Aorta (tissue), 5 donors: ENCODE results near the gene FAHD2A. TPM values are rescaled to one million over a fixed set of nuclear protein-coding genes. Genes with fewer than 3 reads are reported as not detected.

Experiments used
- ATAC-seq: fragments of 200-7000 bp; cut with Tn5 transposase; one replicate; pipeline ENCODE4 v1.9.1; 2022; ENCODE audit warnings: moderate library complexity; ENCODE audit not compliant: low FRiP score
- DNase-seq, 2 donors: peaks; one replicate each; pipeline ENCODE4 v3.0.0-alpha.2; 2020
- H3K27ac ChIP-seq, 2 donors: one replicate each; pipeline ENCODE4 v1.5.1; 2013; ENCODE audit warnings: low read length in 2 of 2, mild to moderate bottlenecking in 2 of 2, moderate library complexity in 2 of 2, control low read depth in 1 of 2, inconsistent platforms in 1 of 2, low read depth in 1 of 2
- H3K27me3 ChIP-seq, 2 donors: one replicate each; pipeline ENCODE4 v1.6.1; 2013; ENCODE audit warnings: control low read depth in 1 of 2, low read length in 1 of 2, mild to moderate bottlenecking in 1 of 2, moderate library complexity in 1 of 2; ENCODE audit not compliant: insufficient read depth in 2 of 2, control insufficient read depth in 1 of 2
- H3K36me3 ChIP-seq, 2 donors: one replicate each; pipeline ENCODE4 v1.6.1; 2013; ENCODE audit warnings: control low read depth in 1 of 2, low read length in 1 of 2, mild to moderate bottlenecking in 1 of 2; ENCODE audit not compliant: insufficient read depth in 2 of 2, control insufficient read depth in 1 of 2
- H3K4me1 ChIP-seq, 2 donors: one replicate each; pipeline ENCODE4 v1.6.1; 2013; ENCODE audit warnings: low read length in 2 of 2, control low read depth in 1 of 2, mild to moderate bottlenecking in 1 of 2, moderate library complexity in 1 of 2; ENCODE audit not compliant: insufficient read depth in 2 of 2, control insufficient read depth in 1 of 2
- H3K4me3 ChIP-seq, 2 donors: one replicate each; pipeline ENCODE4 v1.5.1; 2013; ENCODE audit warnings: low read length in 2 of 2, control low read depth in 1 of 2, mild to moderate bottlenecking in 1 of 2
- H3K9me3 ChIP-seq: one replicate; pipeline ENCODE4 v1.6.1; 2013; ENCODE audit warnings: mild to moderate bottlenecking, low read length; ENCODE audit not compliant: control insufficient read depth
- WGBS, 2 donors: extraction: QIAGEN DNeasy Blood & Tissue Kit; methylation state at CpG; one replicate each; pipeline ENCODE4 v1.1.7; 2013; 5-methylcytosine and 5-hydroxymethylcytosine counted together
- intact Hi-C, 2 donors: fragments of 100-400 bp; cut with DNase I; formaldehyde crosslinking; loops; one replicate each; pipeline versions ENCODE4 v1.14.2 to v1.15.0; 2022
- polyA plus RNA-seq, 2 donors: library from polyadenylated mRNA; stranded (reverse); fragments of 200-250 nt; gene quantifications; one replicate each; pipeline ENCODE4 v1.2.3, GENCODE V29; 2013
- total RNA-seq, 2 donors: library from RNA; stranded (reverse); fragmentation: NEBNext Ultra II Directional; extraction: Animal tissue kit (Norgen Biotek cat#: 25700); gene quantifications; one replicate each; pipeline ENCODE4 v1.2.1, GENCODE V29; 2021
- donor health status: healthy with polysubstance abuse.
- donor health status: Bipolar disorder and iron deficiency.
- donor health status: DM: no; HTN: no; CAD: no.
- donor health status: DM: no; HTN: no; CAD: no.
- donor health status: DM: yes; HTN: yes; CAD: no.

The FAHD2A gene
- total and polyA plus RNA-seq, 4 donors = 17.7 to 23.3 (median 22.6) TPM

- ATAC-seq (no peak), DNase-seq (peak in 1 of 2 donors; percentile 48)
- intact Hi-C loops = no loop called here
- 85 to 91% methylated on average over 6 of the region's 6 CpGs for WGBS, 2 donors
- no peaks in the 10 kb centered on the region for H3K36me3 ChIP-seq
- H3K9me3 ChIP-seq = no peaks in the 10 kb centered on the region
- no peak overlapping the region for H3K4me3 ChIP-seq
- no peaks in the 10 kb centered on the region for H3K4me1 ChIP-seq
- no peak overlapping the region for H3K27ac ChIP-seq
- H3K27me3 ChIP-seq = no peaks in the 10 kb centered on the region
Measured at GRCh38 chr2:95386031-95386430, 16.5 kb upstream of the FAHD2A start.

GRCh38 chr2:95387358-95387757, 15.2 kb upstream of the FAHD2A start:
- intact Hi-C loops = no loop called here
- Histone ChIP-seq H3K27me3 (no peaks in the 10 kb centered on the region), H3K9me3 (no peaks in the 10 kb centered on the region), H3K4me3 (no peak overlapping the region), H3K27ac (no peak overlapping the region), H3K4me1 (no peaks in the 10 kb centered on the region), H3K36me3 (no peaks in the 10 kb centered on the region)
- WGBS, 2 donors = 62 to 66% methylated on average over 7 of the region's 7 CpGs
- ATAC-seq = no peak
- peak in 1 of 2 donors; percentile 32 for DNase-seq

GRCh38 chr2:95388091-95388692, 14.3 kb upstream of the FAHD2A start:
- no peaks in the 10 kb centered on the region for H3K36me3 ChIP-seq
- no peaks in the 10 kb centered on the region for H3K4me1 ChIP-seq
- no peak overlapping the region for H3K27ac ChIP-seq
- DNase-seq = peak in 1 of 2 donors; percentile 54
- H3K9me3 ChIP-seq = no peaks in the 10 kb centered on the region
- H3K4me3 ChIP-seq = no peak overlapping the region
- WGBS, 2 donors = 87 to 89% methylated on average over 14 of the region's 14 CpGs
- ATAC-seq = no peak
- H3K27me3 ChIP-seq = no peaks in the 10 kb centered on the region
- intact Hi-C loops = no loop called here

- 35 to 41% methylated on average over 15 of the region's 15 CpGs for WGBS, 2 donors
- ATAC-seq = no peak
Measured at GRCh38 chr2:95388856-95389244, 13.7 kb upstream of the FAHD2A start.

GRCh38 chr2:95389245-95390119, 13.0 kb upstream of the FAHD2A start:
- 57 to 58% methylated on average over 46 of the region's 46 CpGs for WGBS, 2 donors
- peak; percentile 48 for ATAC-seq
- peak in 1 of 2 donors; percentile 86 for DNase-seq
- no peaks in the 10 kb centered on the region for H3K9me3 ChIP-seq
- no peaks in the 10 kb centered on the region for H3K36me3 ChIP-seq
- intact Hi-C loops = loop anchor here in 1 of 2 donors (5.0 kb wide), 1 partner anchor 37 kb away; no protein-coding TSS in a partner anchor
- H3K4me3 ChIP-seq = no peak overlapping the region
- H3K27me3 ChIP-seq = no peaks in the 10 kb centered on the region
- H3K27ac ChIP-seq = no peak overlapping the region
- H3K4me1 ChIP-seq = no peaks in the 10 kb centered on the region

More at GRCh38 chr2:95388856-95389244, 13.7 kb upstream of the FAHD2A start:
- H3K27me3 ChIP-seq = no peaks in the 10 kb centered on the region
- no peak for DNase-seq
- no peak overlapping the region for H3K27ac ChIP-seq
- H3K4me3 ChIP-seq = no peak overlapping the region
- intact Hi-C loops = no loop called here
- no peaks in the 10 kb centered on the region for H3K9me3 ChIP-seq
- H3K36me3 ChIP-seq = no peaks in the 10 kb centered on the region
- H3K4me1 ChIP-seq = no peaks in the 10 kb centered on the region

- ATAC-seq (no peak), DNase-seq (peak in 1 of 2 donors; percentile 48)
- WGBS, 2 donors = 89 to 95% methylated on average over 4 of the region's 4 CpGs
- Histone ChIP-seq H3K4me1 (no peaks in the 10 kb centered on the region), H3K27me3 (no peaks in the 10 kb centered on the region), H3K9me3 (no peaks in the 10 kb centered on the region), H3K27ac (no peak overlapping the region), H3K4me3 (no peak overlapping the region), H3K36me3 (no peaks in the 10 kb centered on the region)
- intact Hi-C loops = loop anchor here in 1 of 2 donors (5.0 kb wide), 1 partner anchor 38 kb away; no protein-coding TSS in a partner anchor
Measured at GRCh38 chr2:95390272-95390880, 12.1 kb upstream of the FAHD2A start.

- peak in 1 of 2 donors; percentile 54 for DNase-seq
Measured at GRCh38 chr2:95390881-95391321, 11.6 kb upstream of the FAHD2A start.

GRCh38 chr2:95391641-95392310, 10.7 kb upstream of the FAHD2A start:
- Histone ChIP-seq H3K9me3 (no peaks in the 10 kb centered on the region), H3K27ac (no peak overlapping the region), H3K4me3 (no peak overlapping the region), H3K4me1 (no peaks in the 10 kb centered on the region), H3K27me3 (no peaks in the 10 kb centered on the region), H3K36me3 (no peaks in the 10 kb centered on the region)
- DNase-seq (peak in 1 of 2 donors; percentile 58), ATAC-seq (no peak)
- intact Hi-C loops = loop anchor here in 1 of 2 donors (5.0 kb wide), 1 partner anchor 39 kb away; no protein-coding TSS in a partner anchor
- WGBS, 2 donors = 38 to 49% methylated on average over 8 of the region's 8 CpGs

More at GRCh38 chr2:95390881-95391321, 11.6 kb upstream of the FAHD2A start:
- no peak overlapping the region for H3K4me3 ChIP-seq
- H3K9me3 ChIP-seq = no peaks in the 10 kb centered on the region
- no peaks in the 10 kb centered on the region for H3K4me1 ChIP-seq
- no peak overlapping the region for H3K27ac ChIP-seq
- intact Hi-C loops = loop anchor here in 1 of 2 donors (5.0 kb wide), 1 partner anchor 39 kb away; no protein-coding TSS in a partner anchor
- no peaks in the 10 kb centered on the region for H3K36me3 ChIP-seq
- 86 to 88% methylated on average over 11 of the region's 11 CpGs for WGBS, 2 donors
- no peak for ATAC-seq
- H3K27me3 ChIP-seq = no peaks in the 10 kb centered on the region
